Measurements from ENCODE around the gene PTPRN.
"Not testable (repeated sequence)": the region's sequence is repeated elsewhere in the genome, so short reads cannot be mapped to it uniquely, and the experiment has no call there.

PTPRN gene

GRCh38 chr2:219287580-219288265, 21.5 kb downstream of the PTPRN start:
- FAIRE-seq = no peak
- DNase-seq (ENCODE audit: low spot score) = no peak

- not testable (repeated sequence) for FAIRE-seq
These were observed 22.1 kb downstream of the PTPRN start for GRCh38 chr2:219287116-219287440.

DNA sequence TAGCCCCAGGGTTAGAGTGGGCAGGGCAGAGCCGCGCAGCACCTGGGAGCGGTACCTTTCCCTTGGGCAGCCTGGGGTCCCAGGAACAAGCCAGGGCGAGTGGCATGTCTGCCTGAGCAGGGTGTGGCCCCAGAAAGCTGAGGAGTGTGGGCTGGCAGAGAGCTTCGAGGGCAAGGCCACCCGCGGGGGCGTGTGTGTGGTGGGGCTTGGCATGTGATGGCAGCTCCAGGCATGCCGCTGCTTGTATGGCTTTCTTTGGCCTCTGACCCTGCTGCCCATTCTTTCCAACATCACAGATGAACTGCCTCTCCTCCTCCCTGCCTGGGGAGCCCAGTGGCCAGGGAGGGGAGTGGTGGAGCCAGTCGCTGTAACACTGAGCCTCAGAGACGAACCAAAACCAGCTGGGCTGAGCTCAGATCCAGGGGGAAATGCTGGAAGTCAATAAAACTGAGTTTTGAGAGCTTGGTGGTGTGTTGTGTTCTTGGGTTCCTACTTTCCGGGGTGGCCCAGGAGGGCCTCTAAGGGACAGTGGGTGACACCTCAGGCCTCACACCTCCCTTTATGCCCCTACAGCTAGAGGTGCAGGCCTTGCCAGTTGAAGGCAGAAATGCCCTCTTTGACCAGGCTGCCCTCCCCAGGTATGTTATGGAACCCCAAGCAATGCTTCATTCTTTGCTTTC, 22.6 kb downstream of the PTPRN start:
- DNase-seq (ENCODE audit: low spot score) (no peak), FAIRE-seq (no peak)

More at GRCh38 chr2:219287116-219287440, 22.1 kb downstream of the PTPRN start:
- DNase-seq (ENCODE audit: low spot score) = not testable (repeated sequence)

- FAIRE-seq = no peak
These were observed 23.2 kb downstream of the PTPRN start for GRCh38 chr2:219285894-219286425.

GRCh38 chr2:219285373-219285735, 23.8 kb downstream of the PTPRN start:
- DNase-seq (ENCODE audit: low spot score) = no peak
- FAIRE-seq = no peak

More at GRCh38 chr2:219285894-219286425, 23.2 kb downstream of the PTPRN start:
- no peak for DNase-seq (ENCODE audit: low spot score)

- DNase-seq (ENCODE audit: low spot score) = no peak
These were observed 24.5 kb downstream of the PTPRN start for GRCh38 chr2:219284501-219285372.

DNA sequence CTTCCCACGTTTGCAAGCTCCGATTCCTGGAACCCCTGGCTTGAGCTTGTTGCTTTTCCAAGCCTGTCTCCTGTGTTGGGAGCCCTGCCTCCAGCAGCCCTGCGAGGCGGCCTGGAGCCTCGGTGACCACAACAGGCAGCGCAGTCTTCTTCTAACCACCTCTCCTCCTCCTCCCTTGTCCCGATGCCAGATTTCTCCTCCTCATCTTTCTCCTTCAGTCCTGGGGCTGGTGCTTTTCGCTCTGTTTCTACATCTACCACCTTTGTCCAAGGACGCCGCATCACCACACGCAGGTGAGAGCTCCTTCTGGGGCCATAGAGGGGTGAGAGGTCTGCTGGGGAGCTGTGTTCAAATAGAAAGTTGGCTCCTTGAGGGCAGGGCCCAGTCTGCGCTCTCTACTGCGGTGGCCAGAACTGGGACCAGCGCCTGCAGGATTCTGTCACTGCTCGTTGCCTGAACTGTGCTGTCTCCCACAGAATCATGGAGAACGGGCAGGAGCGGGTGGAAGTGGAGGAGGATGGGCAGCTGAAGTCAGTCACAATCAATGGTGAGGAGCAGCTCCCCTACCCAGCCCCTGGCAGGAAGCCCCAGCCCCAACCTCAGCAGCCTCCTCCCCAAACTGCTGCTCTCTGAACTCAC, 26.1 kb downstream of the PTPRN start:
- FAIRE-seq (no peak), DNase-seq (ENCODE audit: low spot score) (no peak)

More at GRCh38 chr2:219284501-219285372, 24.5 kb downstream of the PTPRN start:
- no peak for FAIRE-seq

GRCh38 chr2:219282375-219282774, 26.8 kb downstream of the PTPRN start:
- no peak for FAIRE-seq
- no peak for DNase-seq (ENCODE audit: low spot score)

DNA sequence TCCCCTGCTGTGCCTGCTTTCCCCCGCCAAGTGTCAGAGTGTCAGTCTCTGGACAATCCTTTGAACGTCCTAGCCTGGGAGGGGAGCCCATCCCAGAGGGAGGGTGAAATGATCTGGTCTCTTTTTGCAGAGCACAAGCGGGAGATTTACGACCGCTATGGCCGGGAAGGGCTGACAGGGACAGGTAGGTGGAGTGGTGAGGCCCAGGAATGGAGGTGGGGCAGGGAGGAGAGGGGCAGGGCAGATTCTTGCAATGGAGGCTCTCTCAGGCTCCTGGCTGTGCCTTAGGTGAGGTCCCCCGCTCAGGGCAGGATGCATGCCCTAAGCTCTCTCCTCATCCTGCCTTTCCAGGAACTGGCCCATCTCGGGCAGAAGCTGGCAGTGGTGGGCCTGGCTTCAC, 27.6 kb downstream of the PTPRN start:
- FAIRE-seq (no peak), DNase-seq (ENCODE audit: low spot score) (no peak)

DNA sequence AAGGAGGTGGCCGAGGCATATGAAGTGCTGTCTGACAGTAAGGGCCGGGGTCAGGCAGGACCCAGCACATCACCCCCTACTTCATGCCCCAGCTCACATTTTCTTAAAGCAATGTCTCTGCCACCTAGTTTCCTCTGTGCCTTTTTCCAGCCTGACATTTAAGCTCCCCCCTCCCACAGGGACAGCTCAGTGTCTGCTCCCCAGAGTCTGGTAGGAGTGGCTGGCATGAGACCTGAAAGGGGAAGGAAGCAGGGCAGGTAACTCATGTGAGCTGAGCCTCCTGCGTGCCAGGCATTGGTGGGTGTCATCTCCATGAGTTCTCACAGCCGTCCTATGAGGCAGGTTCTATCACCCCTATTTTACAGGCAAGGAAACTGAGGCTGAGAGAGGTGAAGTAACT, 28.6 kb downstream of the PTPRN start:
- FAIRE-seq (no peak), DNase-seq (ENCODE audit: low spot score) (no peak)

DNA sequence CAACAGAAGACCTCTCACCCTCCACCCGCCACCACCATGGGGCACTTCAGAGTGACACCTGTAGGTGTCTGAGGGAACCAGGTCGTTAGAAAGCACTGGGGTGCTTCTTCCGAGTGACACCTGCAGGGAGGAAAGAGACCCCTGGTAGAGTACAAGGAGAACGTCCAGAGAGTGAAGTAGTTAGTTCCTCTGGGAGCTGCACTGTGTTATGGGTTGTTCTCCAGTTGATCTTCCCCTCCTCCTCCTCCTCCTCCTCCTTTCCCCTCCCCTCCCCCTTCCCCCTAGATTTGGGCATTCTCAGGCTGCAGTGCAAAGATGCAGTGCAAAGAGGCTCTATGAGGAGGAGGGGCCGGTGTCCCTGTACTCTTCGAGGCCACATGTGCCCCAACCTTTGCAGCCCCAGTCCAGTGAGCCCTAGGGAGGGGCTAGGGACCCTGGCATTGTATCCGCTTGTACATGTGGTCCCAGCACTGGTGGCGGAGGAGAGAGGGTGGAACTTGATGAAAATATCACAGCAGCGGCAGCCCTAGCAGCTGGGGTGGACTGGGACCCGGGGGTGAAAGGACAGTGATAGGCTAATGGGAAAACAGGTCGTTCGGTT, 29.2 kb downstream of the PTPRN start:
- DNase-seq (ENCODE audit: low spot score) (no peak), FAIRE-seq (no peak)

GRCh38 chr2:219279151-219279915, 29.9 kb downstream of the PTPRN start, which contains the start of gene DNAJB2:
TSS of gene DNAJB2 (plus strand) at chr2:219279366. CDS start at chr2:219279834, 468 bp downstream.
- DNase-seq (ENCODE audit: low spot score) (peak; percentile 99), FAIRE-seq (no peak)

GRCh38 chr2:219278655-219279150, 30.5 kb downstream of the PTPRN start:
- FAIRE-seq (peak; percentile 94), DNase-seq (ENCODE audit: low spot score) (no peak)

DNA sequence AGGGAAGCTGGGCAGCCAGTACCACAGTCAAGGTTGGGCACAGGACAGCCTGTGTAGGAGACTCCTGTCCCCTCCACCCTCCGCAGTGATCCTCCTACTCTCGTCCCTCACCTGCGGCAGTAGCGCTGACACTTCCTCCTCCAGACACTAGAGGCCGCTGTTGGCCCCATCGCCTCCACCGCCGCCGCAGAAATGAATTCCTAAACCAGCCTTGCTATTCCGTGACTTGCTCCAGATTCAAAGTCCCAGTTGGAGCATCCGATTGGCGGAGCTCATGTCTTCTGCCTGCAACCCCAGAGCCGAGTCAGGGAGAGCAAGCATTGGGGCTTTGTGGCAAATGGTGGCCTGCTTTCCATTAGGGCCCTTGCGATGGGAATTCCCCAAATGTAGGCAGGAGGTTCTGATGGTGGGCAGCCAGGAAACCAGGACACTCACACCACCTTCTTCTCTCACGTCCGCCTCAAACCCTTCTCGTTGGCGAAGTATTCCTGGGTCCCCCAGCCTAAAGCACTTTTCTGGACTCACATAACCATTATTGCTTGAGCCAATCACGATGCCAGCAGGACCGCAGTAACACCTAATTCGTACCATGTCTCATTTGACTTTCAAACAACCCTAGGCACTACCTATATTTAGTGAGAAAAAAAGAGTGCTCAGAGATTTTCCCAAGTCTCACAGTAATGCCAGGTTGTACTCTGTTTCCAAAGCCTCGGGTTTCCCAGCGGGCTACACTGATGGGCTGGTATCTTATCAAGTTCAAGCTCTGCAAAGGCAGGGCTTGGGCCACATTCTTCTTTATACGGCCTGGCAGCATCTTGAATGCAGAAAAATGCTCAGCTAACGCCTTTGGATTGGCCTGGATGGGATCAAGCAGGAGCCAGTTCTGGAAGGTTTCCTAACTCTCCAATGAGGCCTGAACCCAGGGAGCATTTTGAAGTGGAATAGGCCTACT, 31.2 kb downstream of the PTPRN start:
- FAIRE-seq (peak; percentile 63), DNase-seq (ENCODE audit: low spot score) (peak; percentile 69)

DNA sequence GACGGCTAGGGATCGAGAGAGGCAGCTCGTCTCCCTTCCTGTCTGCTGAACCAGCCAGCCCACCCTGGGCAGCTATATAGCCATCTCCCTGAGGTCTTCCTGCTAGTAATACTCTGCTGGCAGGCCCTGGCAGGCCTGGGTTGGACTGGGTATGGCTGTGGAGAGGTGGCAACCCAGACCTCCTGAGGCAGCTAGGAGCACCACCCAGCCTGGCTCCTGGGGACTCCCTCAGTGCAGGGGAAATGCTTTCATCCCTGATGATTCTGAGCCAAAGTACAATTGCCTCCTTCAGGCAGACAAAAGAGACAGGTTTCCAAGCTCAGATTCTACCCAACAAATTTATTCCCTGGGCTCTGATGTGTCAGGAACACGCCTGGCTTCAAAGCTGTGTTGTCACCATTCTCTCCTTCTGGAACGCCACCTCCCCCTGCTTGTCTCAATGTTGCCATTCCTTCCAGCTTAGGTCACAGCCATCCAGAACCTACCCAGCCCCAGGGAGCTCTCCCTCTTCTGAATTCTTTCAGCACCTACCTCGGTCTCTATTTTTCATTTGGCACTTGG, 34.8 kb downstream of the PTPRN start:
- peak; percentile 95 for DNase-seq (ENCODE audit: low spot score)
- FAIRE-seq = peak; percentile 94

- FAIRE-seq (peak; percentile 90), DNase-seq (ENCODE audit: low spot score) (peak; percentile 97)
These were observed 35.3 kb downstream of the PTPRN start for GRCh38 chr2:219273937-219274336.

- DNase-seq (ENCODE audit: low spot score) (peak; percentile 89), FAIRE-seq (peak; percentile 94)
These were observed 36.2 kb downstream of the PTPRN start for GRCh38 chr2:219272995-219273394.

DNA sequence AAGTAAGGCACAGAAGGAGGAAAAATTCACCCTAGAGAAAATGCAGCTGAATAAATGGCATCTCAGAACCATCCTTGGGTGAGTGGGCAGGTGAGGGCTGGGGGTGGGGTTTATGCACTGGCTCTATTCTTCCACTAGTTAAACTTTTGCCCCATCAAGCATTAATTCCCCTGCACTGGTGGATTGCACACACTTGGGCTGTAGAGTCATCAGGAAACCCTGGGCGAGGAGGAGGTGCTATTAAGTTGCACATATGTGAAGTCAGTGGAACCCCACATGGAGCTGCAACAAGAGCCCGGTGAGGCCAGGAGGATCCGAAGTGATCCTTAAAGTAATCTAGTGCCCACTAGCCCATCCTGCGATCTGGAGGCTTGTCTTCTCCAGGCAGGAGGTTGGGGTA, 36.8 kb downstream of the PTPRN start:
- DNase-seq (ENCODE audit: low spot score) = peak; percentile 45

More for the DNA sequence above, 36.8 kb downstream of the PTPRN start:
- FAIRE-seq = peak; percentile 15
